K562 (cell line): Measurements from ENCODE around the gene SLC25A1.

ENCODE experiments used
- POLR2A ChIP-seq: fragments of 450-650 bp; conservative IDR thresholded peaks from 2 replicates; pipeline ENCODE4 v1.6.1; 2016
- POLR2AphosphoS5 ChIP-seq: IDR thresholded peaks from 2 replicates; pipeline ENCODE4 v1.6.1; 2011; ENCODE audit warnings: mild to moderate bottlenecking, low read depth, low read length, moderate library complexity; ENCODE audit not compliant: control insufficient read depth, insufficient read depth
- RBM34 ChIP-seq: fragments of 200-400 bp; formaldehyde crosslinking; IDR thresholded peaks from 2 replicates; pipeline ENCODE4 v1.6.1; 2018; ENCODE audit warnings: low read length, borderline replicate concordance; ENCODE audit not compliant: insufficient read depth
- SIX5 ChIP-seq, 2 experiments: IDR thresholded peaks; 2 replicates each; pipeline ENCODE4 v1.6.1; 2011; ENCODE audit warnings: low read length in 2 of 2, borderline replicate concordance in 1 of 2, low read depth in 1 of 2, mild to moderate bottlenecking in 1 of 2, moderate library complexity in 1 of 2; ENCODE audit not compliant: insufficient read depth in 1 of 2
- ZNF274 ChIP-seq: IDR thresholded peaks from 2 replicates; pipeline ENCODE4 v1.6.1; 2011; ENCODE audit warnings: low read depth, mild to moderate bottlenecking, low read length, moderate library complexity, borderline replicate concordance
- TF ChIP-seq, protein P1 (sequence below), 2 experiments: IDR thresholded peaks; 2 replicates each; pipeline ENCODE4 v1.6.1; 2011; ENCODE audit warnings: borderline replicate concordance in 1 of 2, control low read depth in 1 of 2, low read depth in 1 of 2, low read length in 1 of 2, mild to moderate bottlenecking in 1 of 2, mixed read lengths in 1 of 2, moderate library complexity in 1 of 2; ENCODE audit not compliant: insufficient read depth in 1 of 2, insufficient read length in 1 of 2, poor library complexity in 1 of 2, severe bottlenecking in 1 of 2; ENCODE audit errors: extremely low read depth in 1 of 2
- TF ChIP-seq, protein P2 (sequence below), 3 experiments: IDR thresholded peaks in 2 of 3; conservative IDR thresholded peaks in 1 of 3; 2 replicates each; pipeline ENCODE4 v1.5.1; 2011 to 2012; ENCODE audit warnings: low read length in 3 of 3, mild to moderate bottlenecking in 3 of 3, control low read depth in 2 of 3, improper control_type of control experiment in 1 of 3, inconsistent platforms in 1 of 3, low read depth in 1 of 3, mixed read lengths in 1 of 3, moderate library complexity in 1 of 3; ENCODE audit not compliant: insufficient read depth in 2 of 3

DNA sequence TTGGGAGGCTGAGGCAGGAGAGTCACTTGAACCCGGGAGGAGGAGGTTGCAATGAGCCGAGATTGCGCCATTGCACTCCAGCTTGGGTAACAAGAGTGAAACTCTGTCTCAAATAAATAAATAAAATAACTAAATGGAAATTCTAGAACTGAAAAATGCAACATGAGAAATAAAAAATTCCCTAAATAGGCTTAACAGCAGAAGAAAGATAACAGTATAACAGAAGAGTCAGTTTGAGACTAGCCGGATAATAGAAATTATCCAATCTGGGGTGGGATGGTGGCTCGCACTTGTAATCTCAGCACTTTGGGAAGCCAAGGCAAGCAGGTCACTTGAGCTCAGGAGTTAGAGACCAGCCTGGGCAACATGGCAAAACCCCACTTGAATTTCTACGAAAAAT, 14.1 kb downstream of the SLC25A1 start:
- TF ChIP-seq POLR2AphosphoS5: no peak
- TF ChIP-seq POLR2A: no peak
- TF ChIP-seq, protein P1, sequence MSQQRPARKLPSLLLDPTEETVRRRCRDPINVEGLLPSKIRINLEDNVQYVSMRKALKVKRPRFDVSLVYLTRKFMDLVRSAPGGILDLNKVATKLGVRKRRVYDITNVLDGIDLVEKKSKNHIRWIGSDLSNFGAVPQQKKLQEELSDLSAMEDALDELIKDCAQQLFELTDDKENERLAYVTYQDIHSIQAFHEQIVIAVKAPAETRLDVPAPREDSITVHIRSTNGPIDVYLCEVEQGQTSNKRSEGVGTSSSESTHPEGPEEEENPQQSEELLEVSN (IDR thresholded peaks at IDR 0.05; ENCODE audit: borderline replicate concordance in 1 of 2, extremely low read depth in 1 of 2, insufficient read depth in 1 of 2, insufficient read length in 1 of 2, low read depth in 1 of 2, low read length in 1 of 2, poor library complexity in 1 of 2, severe bottlenecking in 1 of 2): no peak
- TF ChIP-seq, protein P2, sequence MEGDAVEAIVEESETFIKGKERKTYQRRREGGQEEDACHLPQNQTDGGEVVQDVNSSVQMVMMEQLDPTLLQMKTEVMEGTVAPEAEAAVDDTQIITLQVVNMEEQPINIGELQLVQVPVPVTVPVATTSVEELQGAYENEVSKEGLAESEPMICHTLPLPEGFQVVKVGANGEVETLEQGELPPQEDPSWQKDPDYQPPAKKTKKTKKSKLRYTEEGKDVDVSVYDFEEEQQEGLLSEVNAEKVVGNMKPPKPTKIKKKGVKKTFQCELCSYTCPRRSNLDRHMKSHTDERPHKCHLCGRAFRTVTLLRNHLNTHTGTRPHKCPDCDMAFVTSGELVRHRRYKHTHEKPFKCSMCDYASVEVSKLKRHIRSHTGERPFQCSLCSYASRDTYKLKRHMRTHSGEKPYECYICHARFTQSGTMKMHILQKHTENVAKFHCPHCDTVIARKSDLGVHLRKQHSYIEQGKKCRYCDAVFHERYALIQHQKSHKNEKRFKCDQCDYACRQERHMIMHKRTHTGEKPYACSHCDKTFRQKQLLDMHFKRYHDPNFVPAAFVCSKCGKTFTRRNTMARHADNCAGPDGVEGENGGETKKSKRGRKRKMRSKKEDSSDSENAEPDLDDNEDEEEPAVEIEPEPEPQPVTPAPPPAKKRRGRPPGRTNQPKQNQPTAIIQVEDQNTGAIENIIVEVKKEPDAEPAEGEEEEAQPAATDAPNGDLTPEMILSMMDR (IDR thresholded peaks at IDR 0.05 in 2 of 3, conservative IDR thresholded peaks at IDR 0.05 in 1 of 3; ENCODE audit: insufficient read depth in 2 of 3, low read depth in 1 of 3, low read length in 3 of 3): no peak
- TF ChIP-seq ZNF274: no peak
- TF ChIP-seq SIX5 (IDR thresholded peaks at IDR 0.05; ENCODE audit: borderline replicate concordance in 1 of 2, insufficient read depth in 1 of 2, low read depth in 1 of 2, low read length in 2 of 2): no peak
- TF ChIP-seq RBM34: no peak
